ENCODE data around the gene ZNF416.

ZNF416 gene

DNA sequence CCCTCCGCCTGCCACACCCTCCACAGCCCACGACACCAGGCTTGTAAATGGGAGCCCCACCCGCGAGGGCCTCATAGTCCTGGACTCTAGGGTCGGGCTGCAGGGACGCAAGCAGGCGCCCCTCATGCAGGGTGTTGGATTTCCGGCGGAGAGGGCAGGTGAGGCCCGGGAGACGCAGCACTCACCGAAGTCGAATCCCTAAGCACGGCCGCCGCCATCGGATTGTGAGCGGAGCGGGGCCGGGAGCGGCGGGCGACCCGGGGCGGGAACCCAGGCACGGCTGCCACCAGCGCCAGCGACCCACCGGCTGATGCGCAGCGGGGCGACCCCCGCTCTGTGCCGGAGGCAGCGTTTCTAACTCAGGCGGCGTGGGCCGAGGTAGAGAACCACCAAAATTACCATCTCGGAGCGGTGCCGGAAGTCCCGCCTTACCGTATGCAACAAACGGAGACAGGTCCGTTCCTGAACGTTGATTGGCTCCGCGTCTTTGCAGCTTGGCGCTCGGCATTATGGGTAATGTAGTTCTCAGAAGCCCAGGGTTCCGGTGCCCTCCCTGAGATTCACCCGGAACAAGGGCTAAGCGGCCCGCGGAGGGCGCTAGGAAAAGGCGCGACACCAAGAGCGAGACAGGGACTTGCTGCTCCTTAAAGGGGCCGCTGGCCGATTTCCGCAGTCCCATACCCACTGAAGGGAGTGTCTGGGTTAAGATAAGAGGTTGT lies at the start of gene ZNF416:
Gene ZNF416, minus strand, starts transcription at position 425 of the 719 bp plus-strand sequence. Its CDS starts 207 bp downstream, at position 218.
- DNase-seq (ENCODE audit: low read depth): peak; percentile 96

DNA sequence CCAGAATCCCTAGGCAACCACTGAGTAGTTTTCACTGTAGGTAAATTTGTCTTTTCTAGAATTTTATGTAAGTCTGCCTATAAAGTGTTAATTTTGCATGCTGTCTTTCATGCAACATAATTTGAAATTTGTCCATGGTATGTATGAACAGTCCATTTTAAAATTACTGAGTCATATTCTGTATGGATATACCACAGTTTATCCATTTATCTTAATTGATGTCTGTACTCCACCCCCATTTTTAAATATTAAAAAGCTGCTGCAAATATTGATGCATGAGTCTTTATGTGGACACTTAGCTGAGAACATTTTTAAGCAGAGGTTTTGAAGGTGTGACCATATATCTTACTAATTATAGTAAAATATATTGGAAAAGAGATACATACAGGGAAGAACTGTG lies 44.4 kb upstream of the ZNF416 start:
- no peak for DNase-seq (ENCODE audit: low read depth)

DNA sequence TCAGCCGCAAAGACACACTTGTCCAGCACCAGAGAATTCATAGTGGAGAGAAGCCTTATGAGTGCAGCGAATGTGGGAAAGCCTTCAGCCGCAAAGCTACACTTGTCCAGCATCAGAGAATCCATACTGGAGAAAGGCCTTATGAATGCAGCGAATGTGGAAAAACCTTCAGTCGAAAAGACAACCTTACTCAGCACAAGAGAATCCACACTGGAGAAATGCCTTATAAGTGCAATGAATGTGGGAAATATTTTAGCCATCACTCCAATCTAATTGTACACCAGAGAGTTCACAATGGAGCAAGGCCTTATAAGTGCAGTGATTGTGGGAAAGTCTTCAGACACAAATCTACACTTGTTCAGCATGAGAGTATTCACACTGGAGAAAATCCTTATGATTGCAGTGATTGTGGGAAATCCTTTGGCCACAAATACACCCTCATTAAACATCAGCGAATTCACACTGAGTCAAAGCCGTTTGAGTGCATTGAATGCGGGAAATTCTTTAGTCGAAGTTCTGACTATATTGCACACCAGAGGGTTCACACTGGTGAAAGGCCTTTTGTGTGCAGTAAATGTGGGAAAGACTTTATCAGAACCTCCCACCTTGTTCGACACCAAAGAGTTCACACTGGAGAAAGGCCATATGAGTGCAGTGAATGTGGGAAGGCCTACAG lies 42.1 kb upstream of the ZNF416 start:
- DNase-seq (ENCODE audit: low read depth): no peak

DNA sequence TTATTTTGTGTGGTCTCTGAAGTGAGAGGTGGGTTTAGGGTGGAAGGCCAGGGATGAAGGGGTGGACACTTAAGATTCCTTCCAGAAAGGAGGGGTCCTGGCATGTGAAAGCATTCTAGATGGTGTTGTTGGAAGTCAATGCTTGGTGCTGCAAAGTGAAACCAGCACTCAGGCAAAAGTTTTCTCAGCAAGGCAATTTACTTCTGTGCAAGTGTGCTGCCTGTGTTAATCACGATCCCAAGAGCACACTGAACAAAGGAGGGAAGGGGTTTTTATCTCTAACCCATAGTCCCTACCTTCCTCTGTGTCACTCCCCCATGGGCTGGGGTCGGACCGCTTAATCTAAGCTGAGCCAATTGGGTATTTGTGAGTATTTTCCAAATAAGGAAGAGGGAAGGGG lies 36.6 kb upstream of the ZNF416 start:
- DNase-seq (ENCODE audit: low read depth): no peak

DNA sequence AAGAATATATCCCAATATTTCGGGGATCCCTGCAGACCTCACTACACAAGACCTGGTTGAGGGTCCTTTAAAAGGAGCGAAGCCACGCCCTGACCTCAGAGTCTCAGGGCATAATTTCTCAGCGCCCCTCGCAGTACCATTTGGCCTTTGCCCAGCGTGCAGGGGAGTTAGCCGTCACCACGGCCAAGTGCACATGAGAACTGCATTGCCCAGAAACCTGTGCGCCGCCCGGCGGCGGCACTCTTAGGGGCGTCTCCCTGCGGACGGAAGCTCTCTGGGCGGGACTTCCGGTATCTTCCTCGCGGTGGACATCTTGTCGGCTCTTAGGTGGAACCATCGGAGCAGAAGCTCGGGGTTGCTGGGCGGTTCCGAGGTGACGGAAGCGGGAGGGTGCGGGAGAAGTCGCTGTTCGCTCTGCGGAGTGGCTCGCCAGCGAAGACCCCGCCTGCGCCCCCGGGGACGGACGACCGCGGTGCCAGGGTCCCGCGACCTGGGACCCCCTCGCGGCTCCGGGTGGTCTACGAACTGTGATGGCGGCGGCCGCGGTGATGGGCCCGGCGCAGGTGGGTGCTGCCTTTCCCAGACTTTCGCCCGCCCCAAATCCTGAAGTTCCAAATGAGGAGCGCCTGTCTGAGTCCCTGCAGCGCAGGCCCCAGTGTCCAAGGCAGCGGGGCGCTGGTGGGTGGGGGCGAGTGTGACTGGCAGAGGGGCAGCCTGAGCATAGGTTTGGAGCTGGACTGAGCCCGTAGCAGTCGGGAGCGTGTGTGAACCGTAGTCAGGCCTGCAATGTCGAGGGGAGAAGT lies 35.4 kb upstream of the ZNF416 start, which contains the start of gene ZNF134:
Gene ZNF134, plus strand, starts transcription at position 302 of the 803 bp plus-strand sequence. CDS start 5,227 bp downstream, outside the sequence.
- DNase-seq (ENCODE audit: low read depth): peak; percentile 84

DNA sequence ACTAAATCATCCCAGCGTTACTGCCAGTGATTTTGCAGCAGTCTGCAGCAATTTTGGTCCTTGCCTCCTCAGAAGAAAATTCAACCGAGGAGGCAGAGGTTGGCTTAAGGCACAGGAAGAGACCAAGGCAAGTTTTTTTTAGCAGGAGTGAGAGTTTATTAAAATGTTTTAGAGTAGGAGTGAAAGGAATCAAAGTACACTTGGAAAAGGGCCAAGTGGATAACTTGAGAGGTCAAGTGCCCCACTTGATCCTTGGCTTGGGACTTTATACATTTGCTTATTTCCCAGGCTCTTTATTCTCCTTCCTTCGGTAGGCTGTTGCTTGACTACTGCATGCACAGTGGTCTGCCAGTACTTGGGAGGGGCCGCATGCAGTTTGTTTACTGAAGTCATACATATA lies 32.4 kb upstream of the ZNF416 start:
- DNase-seq (ENCODE audit: low read depth): no peak

DNA sequence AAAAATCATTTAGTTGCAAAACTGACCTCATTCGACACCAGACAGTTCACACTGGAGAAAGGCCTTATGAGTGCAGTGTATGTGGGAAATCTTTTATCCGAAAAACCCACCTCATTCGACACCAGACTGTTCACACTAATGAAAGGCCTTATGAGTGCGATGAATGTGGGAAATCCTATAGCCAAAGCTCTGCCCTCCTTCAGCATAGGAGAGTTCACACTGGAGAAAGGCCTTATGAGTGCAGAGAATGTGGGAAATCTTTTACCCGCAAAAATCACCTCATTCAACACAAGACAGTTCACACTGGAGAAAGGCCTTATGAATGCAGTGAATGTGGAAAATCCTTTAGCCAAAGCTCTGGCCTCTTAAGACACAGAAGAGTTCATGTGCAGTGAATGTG lies 28.2 kb upstream of the ZNF416 start:
- DNase-seq (ENCODE audit: low read depth): no peak

DNA sequence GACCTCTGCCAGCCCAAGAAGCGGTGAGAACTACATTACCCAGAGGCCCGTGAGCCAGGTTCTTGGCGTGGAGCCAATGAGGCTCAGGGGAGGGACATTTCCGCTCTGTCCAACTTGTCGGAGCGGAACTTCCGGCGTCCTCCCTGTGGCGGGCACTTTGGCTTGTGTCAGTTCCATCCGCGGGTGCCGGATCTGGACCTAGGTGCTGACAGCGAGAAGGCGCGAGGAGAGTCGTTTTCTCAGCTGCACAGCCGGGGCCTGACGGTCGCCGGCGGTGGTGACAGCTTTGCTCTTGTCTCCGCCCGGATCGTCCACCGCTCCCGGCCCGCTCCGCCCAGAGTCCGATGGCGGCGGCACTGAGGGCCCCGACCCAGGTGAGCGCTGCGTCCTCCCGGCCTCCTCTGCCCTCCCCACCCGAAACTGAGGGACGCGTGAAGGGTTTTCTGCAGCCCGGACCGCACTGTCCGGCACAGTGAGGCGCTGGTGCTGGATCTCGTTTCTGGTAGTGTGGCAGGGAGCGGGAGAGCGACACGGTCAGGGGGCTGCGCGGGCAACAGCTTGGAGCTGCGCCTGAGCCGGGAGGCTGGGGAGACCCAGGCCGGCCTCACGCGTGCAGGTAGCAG lies 21.2 kb upstream of the ZNF416 start, which contains the start of gene ZNF530:
Gene ZNF530, plus strand, starts transcription at position 125 of the 623 bp plus-strand sequence. CDS start 4,461 bp downstream, outside the sequence.
- DNase-seq (ENCODE audit: low read depth): peak; percentile 76

DNA sequence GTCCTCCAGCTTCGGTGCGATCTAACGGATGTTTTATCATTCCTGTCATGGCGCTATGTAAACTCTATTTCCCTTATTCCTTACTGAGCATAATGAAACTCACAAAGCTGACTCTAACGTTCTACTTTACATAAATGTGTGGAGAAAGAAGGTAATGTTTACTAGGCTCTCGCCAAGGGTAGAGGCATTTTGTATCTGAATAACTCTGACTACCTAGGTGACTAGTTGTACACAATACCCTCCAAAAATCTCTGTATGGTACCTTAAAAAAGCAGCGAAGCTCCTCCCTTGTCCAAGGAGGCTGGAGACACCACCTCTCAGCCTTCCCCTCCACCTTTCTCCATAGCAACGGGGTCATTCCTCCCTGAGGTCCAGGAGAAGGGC lies 20.7 kb upstream of the ZNF416 start:
- no peak for DNase-seq (ENCODE audit: low read depth)

DNA sequence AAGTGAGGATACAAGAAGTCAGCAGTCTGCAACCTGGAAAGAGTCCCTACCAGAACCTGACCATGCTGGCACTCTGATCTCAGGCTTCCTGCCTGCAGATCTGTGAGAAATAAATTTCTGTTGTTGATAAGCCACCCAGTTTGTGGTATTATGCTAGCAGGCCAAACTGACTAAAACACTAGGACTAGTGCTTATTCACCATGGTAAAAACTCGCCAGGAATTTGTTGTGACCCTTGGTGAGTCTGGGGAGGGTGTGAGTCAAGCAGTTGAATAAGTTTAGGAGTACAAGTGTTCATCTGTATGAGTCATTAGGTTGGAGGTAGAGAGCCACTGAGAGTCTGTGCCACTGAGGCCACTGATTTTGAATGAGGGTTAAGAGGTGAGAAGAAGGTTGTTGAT lies 8.8 kb upstream of the ZNF416 start:
- no peak for DNase-seq (ENCODE audit: low read depth)

DNA sequence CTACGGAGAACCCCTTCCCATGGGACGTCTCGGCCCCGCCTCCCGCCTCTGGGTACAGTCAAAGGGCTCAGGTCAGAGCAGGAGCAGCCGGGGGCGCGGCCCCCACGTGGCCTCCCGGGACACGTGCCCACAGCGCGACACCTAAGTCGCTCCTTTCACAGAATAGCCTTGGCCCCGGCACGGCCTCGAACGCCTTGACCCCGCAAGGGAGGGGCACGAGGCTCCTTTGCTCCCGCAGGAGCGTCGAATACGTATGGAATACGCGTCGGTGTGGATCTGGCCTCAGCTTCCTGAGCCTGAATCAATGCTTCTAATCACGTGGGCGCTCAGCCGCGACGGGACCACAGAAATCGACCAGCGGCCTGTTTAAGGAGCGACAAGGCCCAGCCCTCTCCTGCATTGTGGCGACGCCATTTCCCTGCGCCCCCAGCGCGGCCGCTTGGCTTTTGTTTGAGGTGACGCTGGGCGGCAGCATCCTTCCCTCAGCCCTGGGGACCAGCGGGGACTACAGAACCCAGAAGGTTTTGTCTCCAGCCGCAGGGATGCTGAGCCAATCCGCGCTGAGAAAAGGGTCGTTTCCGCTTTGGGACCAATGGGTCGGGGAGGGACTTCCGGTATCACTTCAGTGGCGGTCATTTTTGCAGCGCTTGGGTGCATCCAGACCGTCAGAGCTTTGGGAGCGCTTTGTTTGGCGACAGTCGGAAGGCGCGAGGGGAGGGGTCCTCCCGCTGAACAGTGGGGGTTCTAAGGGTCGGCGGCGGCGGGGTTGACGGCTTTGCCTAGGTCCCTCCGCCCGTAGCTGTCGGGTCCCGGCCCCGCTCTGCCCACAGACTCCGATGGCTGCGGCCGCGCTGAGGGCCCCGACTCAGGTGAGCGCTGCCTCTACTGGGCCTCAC lies 5.1 kb upstream of the ZNF416 start, which contains the start of gene ZIK1:
Gene ZIK1, plus strand, starts transcription at position 625 of the 896 bp plus-strand sequence. Its CDS starts 212 bp downstream, at position 837.
- peak; percentile 82 for DNase-seq (ENCODE audit: low read depth)

DNA sequence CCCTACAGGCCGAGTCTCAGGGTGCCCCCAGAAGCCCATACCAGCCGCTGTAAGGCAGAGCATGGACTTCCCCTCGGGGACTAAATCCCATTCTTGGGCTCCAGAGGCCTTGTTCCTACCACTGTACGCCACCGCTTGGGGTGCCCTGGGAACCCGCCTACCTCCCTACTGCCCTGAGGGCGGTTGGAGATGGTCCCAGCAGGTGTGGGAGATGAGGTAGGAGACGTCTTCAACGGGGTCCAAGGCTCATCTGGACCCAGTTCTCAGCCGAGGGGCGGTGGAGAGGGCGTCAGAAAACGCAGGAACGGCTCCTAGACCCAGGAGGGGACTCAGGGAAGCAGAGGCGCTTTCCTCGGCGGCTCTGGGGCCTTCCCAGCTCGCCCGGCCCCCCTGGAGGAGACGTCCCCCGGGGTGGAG lies 4.4 kb upstream of the ZNF416 start:
- no peak for DNase-seq (ENCODE audit: low read depth)

DNA sequence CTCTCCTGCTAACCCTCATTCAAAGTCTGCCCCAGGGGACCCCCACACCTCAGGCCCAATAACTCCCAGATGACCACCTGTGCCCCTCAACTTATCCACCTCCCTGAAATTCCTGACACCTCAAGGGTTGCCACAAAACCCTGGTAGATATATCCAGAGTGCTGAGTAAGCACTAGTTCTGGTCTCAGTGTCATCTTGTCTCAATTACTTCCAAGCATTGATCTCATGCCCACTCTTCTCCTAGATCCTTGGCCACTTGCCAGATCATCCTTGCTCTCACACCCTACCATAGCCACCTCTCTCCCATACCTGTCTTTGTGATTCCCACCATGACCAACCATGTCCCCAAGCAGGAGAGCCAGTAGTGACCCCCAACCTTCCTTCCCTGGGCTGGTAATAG lies 2.0 kb downstream of the ZNF416 start:
- DNase-seq (ENCODE audit: low read depth): no peak

DNA sequence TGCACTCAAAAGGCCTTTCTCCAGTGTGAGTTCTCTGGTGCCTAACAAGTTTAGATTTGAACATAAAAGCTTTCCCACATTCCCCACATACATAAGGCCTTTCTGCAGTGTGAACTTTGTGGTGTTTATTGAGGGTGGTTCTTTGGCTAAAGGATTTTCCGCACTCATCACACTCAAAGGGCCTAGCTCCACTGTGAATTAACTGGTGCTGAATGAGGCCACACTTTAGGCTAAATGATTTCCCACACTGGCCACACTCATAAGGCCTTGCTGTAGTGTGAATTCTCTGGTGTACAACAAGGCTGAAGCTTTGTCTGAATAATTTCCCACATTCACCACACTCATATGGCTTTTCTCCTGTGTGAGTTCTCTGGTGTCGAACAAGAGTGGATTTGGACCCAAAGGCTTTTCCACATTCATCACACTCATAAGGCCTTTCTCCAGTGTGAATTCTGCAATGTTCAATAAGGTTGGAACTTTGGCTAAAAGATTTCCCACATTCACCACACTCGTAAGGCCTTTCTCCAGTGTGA lies 6.2 kb downstream of the ZNF416 start:
- DNase-seq (ENCODE audit: low read depth): no peak

DNA sequence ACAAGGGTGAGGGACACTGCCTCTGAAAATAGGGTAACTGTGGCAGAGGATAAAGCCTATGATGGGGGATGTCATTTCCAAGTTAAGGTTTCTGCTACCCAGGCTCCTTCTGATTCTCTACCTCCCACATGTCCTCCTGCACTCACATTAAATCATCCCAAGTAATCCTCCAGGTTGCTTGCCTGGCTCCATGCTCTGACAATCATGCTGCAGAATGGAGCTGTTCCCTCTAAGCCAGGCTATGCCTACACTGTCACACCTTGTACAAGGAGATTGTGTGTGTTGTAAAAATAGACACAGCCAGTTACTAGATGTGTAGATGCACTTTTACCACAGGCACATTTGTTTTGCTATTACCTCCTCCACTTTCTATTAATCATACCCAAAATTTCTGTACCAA lies 8.0 kb downstream of the ZNF416 start:
- no peak for DNase-seq (ENCODE audit: low read depth)

DNA sequence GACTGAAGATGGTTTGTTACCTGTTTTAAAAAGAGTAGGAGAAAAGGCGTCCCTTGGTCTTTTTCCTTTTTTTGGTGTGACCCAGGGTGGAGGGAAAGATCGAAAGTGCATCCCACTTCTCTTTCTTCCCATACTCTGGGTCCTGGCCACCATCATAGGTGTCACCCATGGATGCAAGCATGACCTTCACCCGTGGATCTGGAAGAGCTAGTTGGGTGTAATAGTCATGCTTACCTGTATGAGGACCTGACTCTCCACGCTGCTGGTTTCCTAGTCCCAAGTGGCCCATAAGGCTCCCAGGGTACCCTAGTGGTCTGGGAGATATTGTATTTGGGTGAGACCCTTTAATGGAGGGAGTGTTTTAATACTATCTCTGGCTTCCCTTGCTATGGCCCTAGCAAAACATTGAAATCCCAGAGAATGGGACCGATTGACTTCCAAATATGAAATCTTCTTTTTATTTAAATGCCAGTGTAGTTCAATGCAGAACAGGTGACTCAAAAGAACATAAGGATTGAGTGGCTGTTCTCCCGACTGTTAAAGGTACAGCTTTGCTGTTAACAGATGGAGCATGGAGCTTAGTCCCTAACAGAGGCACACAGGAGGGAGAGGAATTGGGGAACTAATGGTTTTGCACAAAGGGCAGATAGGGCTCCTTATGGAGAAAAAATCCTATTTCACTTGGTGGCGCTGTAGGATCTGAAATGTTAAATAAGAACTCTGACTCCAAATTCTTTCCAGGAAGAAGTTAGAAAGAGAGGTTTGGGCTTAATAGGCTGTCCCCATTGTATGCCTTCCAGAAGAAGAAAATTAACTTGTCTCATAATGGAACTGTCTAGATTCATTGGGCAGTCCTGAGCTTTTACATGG lies 12.1 kb downstream of the ZNF416 start:
- no peak for DNase-seq (ENCODE audit: low read depth)

DNA sequence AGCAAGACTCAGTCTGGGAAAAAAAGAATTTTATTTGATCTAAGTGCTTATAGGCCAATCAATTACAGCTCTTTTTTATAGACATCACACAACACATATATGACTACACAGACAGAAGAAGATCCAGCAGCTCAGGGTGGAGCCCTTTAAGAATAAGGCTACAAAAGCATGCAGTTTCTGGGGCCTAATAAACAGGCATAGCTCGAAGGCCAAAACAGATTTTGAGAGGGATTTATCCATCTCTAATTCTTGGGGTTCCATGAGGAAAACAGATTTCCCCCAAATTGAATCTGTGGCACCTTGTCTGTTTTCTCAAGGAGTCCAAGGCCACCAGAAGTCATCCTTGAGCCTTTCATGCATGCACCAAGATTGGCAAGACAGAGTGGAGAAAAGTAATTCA lies 15.2 kb downstream of the ZNF416 start:
- DNase-seq (ENCODE audit: low read depth): no peak

DNA sequence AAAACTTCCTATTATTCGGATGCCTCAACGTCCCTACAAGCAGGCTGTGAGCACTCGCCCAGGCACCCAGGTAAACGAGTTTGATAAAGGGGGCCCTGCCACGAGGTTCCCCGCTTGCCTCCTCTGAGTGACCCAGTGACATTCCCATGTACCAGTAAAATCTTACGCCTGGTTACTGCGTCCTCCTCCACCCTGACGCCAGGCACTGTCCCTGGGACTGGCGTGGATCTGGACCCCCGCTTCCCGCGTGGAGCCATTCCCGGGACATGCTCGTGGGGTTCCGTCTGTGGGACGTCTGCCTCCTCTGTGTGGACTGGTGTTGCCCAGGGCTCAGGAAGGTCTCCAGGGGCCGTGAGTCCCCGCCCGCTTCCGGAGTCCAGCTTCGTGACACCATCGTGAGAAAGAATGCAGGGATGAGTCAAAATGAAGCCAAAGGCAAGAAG lies 18.6 kb downstream of the ZNF416 start:
- DNase-seq (ENCODE audit: low read depth): no peak

DNA sequence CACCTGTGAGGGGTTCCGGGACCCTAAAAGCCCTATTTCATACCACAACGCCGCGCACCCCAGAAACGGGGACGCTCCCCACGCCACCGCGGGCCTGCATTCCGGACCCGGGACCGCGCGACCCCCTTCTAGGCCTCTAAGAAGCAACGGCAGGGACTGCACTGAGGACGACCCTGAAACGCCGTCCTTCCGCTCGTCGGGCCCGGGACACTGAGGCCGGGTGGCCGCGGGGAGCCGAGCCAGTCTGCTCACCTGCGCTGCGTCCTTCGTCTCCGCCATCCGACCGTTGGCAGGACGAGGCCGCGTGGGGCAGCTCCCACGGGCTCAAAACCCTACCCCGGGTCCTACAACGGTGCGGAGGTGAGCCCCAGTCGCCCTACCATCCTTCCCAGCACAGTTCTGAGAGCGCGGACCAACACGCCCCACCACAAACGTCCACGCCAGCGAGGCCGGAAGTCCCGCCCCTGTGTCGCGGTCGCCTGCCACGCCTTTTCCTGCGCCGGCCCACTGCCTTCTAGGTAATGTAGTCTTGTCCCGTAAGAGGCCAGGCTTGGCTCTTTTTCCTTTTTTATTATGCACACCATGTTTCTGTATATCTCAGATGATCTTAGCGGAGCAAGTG lies 19.2 kb downstream of the ZNF416 start, which contains the start of gene ZNF550:
Gene ZNF550, minus strand, starts transcription at position 460 of the 622 bp plus-strand sequence. Its CDS starts 181 bp downstream, at position 279.
- DNase-seq (ENCODE audit: low read depth): peak; percentile 80
